Ishikawa (cell line): Measurements from ENCODE around the gene AHI1.
A peak's percentile ranks its signal among the peaks of the same experiment; 100 is the strongest.

Experiments used
- CEBPB ChIP-seq: IDR thresholded peaks from 2 replicates; pipeline ENCODE4 v1.6.1; 2012
- CREB1 ChIP-seq: IDR thresholded peaks from 2 replicates; pipeline ENCODE4 v1.6.1; 2012; ENCODE audit warnings: low read depth
- EGR1 ChIP-seq: IDR thresholded peaks from 2 replicates; pipeline ENCODE4 v1.6.1; 2012
- EP300 ChIP-seq: IDR thresholded peaks from 2 replicates; pipeline ENCODE4 v1.6.1; 2012; ENCODE audit warnings: borderline replicate concordance
- FOXM1 ChIP-seq: IDR thresholded peaks from 2 replicates; pipeline ENCODE4 v1.6.1; 2012; ENCODE audit warnings: low read depth, borderline replicate concordance
- NFIC ChIP-seq: IDR thresholded peaks from 2 replicates; pipeline ENCODE4 v1.6.1; 2012
- RAD21 ChIP-seq: IDR thresholded peaks from 2 replicates; pipeline ENCODE4 v1.6.1; 2012; ENCODE audit warnings: low read depth
- TCF12 ChIP-seq: IDR thresholded peaks from 2 replicates; pipeline ENCODE4 v1.6.1; 2012; ENCODE audit warnings: low read depth
- TEAD4 ChIP-seq: IDR thresholded peaks from 2 replicates; pipeline ENCODE4 v1.6.1; 2012
- ZBTB7A ChIP-seq: IDR thresholded peaks from 2 replicates; pipeline ENCODE4 v1.6.1; 2012; ENCODE audit warnings: low read depth
- TF ChIP-seq, protein P1 (sequence below): IDR thresholded peaks from 2 replicates; pipeline ENCODE4 v1.6.1; 2012
- TF ChIP-seq, protein P2 (sequence below): IDR thresholded peaks from 2 replicates; pipeline ENCODE4 v1.6.1; 2012
- TF ChIP-seq, protein P3 (sequence below): IDR thresholded peaks from 2 replicates; pipeline ENCODE4 v1.6.1; 2012; ENCODE audit warnings: low read depth, mild to moderate bottlenecking

DNA sequence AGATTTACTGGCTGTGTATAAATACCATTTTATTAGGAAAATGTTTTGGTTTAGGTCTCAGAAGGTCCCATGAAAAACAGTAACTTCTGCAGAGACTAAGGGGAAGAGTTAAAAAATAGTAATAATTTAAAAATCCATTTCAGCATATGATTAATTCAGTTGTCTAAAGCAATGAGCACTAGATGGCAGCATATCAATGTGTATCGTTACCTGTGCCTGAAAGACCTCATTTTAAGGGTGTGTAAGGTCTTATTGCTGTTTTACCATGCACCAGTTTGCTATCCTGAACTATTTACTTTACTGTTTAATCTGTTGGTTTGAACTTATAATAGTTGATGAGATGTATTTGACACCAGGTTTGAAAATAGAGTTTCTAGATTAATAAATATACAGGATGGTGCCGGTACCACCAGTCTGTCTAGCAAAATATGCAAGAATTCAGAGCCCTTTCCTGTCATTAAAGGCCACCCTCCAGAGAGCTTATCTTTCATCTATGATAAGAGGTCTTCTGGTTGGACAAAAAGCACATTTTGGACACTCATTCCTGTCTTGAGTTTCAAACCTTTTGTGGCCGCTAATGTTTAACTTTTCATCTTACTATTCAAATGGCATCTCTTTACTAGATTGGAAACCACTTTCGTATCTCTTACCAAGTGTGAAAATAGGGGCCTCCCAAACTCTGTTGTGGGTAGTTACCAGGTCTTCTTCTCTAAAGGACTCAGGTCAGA is 8.9 kb upstream of the AHI1 start:
- TF ChIP-seq CEBPB (no peak), EP300 (no peak), TCF12 (no peak), CREB1 (no peak), ZBTB7A (no peak), EGR1 (no peak), RAD21 (peak; percentile 81), TEAD4 (no peak), FOXM1 (no peak), NFIC (no peak)
- TF ChIP-seq, protein P1, sequence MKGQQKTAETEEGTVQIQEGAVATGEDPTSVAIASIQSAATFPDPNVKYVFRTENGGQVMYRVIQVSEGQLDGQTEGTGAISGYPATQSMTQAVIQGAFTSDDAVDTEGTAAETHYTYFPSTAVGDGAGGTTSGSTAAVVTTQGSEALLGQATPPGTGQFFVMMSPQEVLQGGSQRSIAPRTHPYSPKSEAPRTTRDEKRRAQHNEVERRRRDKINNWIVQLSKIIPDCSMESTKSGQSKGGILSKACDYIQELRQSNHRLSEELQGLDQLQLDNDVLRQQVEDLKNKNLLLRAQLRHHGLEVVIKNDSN: no peak
- TF ChIP-seq, protein P2, sequence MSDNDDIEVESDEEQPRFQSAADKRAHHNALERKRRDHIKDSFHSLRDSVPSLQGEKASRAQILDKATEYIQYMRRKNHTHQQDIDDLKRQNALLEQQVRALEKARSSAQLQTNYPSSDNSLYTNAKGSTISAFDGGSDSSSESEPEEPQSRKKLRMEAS: no peak
- TF ChIP-seq, protein P3, sequence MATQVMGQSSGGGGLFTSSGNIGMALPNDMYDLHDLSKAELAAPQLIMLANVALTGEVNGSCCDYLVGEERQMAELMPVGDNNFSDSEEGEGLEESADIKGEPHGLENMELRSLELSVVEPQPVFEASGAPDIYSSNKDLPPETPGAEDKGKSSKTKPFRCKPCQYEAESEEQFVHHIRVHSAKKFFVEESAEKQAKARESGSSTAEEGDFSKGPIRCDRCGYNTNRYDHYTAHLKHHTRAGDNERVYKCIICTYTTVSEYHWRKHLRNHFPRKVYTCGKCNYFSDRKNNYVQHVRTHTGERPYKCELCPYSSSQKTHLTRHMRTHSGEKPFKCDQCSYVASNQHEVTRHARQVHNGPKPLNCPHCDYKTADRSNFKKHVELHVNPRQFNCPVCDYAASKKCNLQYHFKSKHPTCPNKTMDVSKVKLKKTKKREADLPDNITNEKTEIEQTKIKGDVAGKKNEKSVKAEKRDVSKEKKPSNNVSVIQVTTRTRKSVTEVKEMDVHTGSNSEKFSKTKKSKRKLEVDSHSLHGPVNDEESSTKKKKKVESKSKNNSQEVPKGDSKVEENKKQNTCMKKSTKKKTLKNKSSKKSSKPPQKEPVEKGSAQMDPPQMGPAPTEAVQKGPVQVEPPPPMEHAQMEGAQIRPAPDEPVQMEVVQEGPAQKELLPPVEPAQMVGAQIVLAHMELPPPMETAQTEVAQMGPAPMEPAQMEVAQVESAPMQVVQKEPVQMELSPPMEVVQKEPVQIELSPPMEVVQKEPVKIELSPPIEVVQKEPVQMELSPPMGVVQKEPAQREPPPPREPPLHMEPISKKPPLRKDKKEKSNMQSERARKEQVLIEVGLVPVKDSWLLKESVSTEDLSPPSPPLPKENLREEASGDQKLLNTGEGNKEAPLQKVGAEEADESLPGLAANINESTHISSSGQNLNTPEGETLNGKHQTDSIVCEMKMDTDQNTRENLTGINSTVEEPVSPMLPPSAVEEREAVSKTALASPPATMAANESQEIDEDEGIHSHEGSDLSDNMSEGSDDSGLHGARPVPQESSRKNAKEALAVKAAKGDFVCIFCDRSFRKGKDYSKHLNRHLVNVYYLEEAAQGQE: no peak
